GM12878 (cell line): ENCODE measurements around the gene HCFC1. TPM values are rescaled to one million over a fixed set of nuclear protein-coding genes. Genes with fewer than 3 reads are reported as not detected.

Experiments used
- microRNA counts: library from miRNA; unstranded; fragments of <30 nt; microRNA quantifications from one replicate; lab custom pipeline; 2016
- microRNA-seq: library from miRNA; unstranded; fragments of <30 nt; microRNA quantifications from one replicate; pipeline ENCODE4, GENCODE V29; 2018
- polyA plus RNA-seq, 11 experiments: library from polyadenylated mRNA; depleted of rRNA in 4 of 11; unstranded in 6 of 11; stranded (reverse) in 5 of 11; fragments of >200 nt; fragmentation: Nextera tagmentation in 4 of 11; fragmentation: Illumina TruSeq in 1 of 11; extraction: Ambion mirVana in 4 of 11; extraction: Trizol in 1 of 11; gene quantifications; 1 replicate in 1 of 11; 2 replicates in 10 of 11; pipeline versions ENCODE4 v1.2.1 to v1.2.3, GENCODE V29; 2011 to 2016; ENCODE audit warnings: inconsistent platforms in 2 of 11, missing spikeins in 2 of 11, low read depth in 1 of 11
- small RNA-seq: library from RNA; depleted of rRNA; stranded (forward); fragments of <200 nt; gene quantifications from one replicate; pipeline ENCODE3, GENCODE V24; 2014
- total RNA-seq, 4 experiments: library from RNA; depleted of rRNA in 3 of 4; stranded (reverse); fragments of >200 nt in 3 of 4; fragmentation: Illumina TruSeq in 1 of 4; extraction: Trizol in 1 of 4; gene quantifications; 2 replicates each; pipeline versions ENCODE4 v1.2.1 to v1.2.3, GENCODE V29; 2013 to 2021

HCFC1 gene
- total and polyA plus RNA-seq, 10 of the 15 experiments (the other 5 are each of a cell fraction or from before 2014, with no cell fraction given), result 3.9 to 92.7 (median 23.5) TPM

MicroRNA genes within 50 kb of the gene (microRNA counts, 767-probe panel; counts per million panel counts)
- 55.3 counts per million for microRNA hsa-miR-718 (lab: Ali Mortazavi, UCI)

Small RNA genes within 50 kb of the gene (microRNA-seq; reads per million reads assigned to microRNA genes)
- not detected for gene MIR3202-1
- gene MIR3202-2, result not detected
- not detected for gene MIR718

Small RNA genes within 50 kb of the gene (small RNA-seq; reads per million reads assigned to genes)
- 0.78 reads per million, percentile 23 among the genes with 10 or more reads in this experiment for gene MIR3202-1

Other genes starting within 250 kb of the HCFC1 start
Only the 7 nearest of the 18 such genes appear.
- gene L1CAM, start 85.6 kb downstream of the HCFC1 start, total RNA-seq (2014; rRNA removed), result not detected in 2 replicates
- gene L1CAM, start 85.6 kb downstream of the HCFC1 start, total RNA-seq (2014; rRNA removed; fragmentation: Illumina TruSeq; extraction: Trizol), result not detected in 2 replicates
- gene L1CAM, start 85.6 kb downstream of the HCFC1 start, total RNA-seq (2021), result 0.24 and 0.64 TPM in 2 replicates
- 0.12 and 0.22 TPM in 2 replicates for gene L1CAM, start 85.6 kb downstream of the HCFC1 start, polyA plus RNA-seq (2011; rRNA removed)
- gene L1CAM, start 85.6 kb downstream of the HCFC1 start, polyA plus RNA-seq (2014; fragmentation: Illumina TruSeq; extraction: Trizol), result not detected in 2 replicates
- gene L1CAM, start 85.6 kb downstream of the HCFC1 start, polyA plus RNA-seq (2014; fragmentation: Nextera tagmentation; extraction: Ambion mirVana), result not detected
- 0.01 TPM in 1 of 2 replicates, not detected in the other for gene L1CAM, start 85.6 kb downstream of the HCFC1 start, polyA plus RNA-seq (2014; rRNA removed)
- gene L1CAM, start 85.6 kb downstream of the HCFC1 start, polyA plus RNA-seq (2016; fragmentation: Nextera tagmentation; extraction: Ambion mirVana), result under 1 TPM; 0.05 to 0.09 TPM
- gene AVPR2, start 67.1 kb downstream of the HCFC1 start, total RNA-seq (2014; rRNA removed), result not detected in 2 replicates
- not detected in 2 replicates for gene AVPR2, start 67.1 kb downstream of the HCFC1 start, total RNA-seq (2014; rRNA removed; fragmentation: Illumina TruSeq; extraction: Trizol)
- not detected in 2 replicates for gene AVPR2, start 67.1 kb downstream of the HCFC1 start, total RNA-seq (2021)
- gene AVPR2, start 67.1 kb downstream of the HCFC1 start, polyA plus RNA-seq (2011; rRNA removed), result not detected in 2 replicates
- gene AVPR2, start 67.1 kb downstream of the HCFC1 start, polyA plus RNA-seq (2014; fragmentation: Illumina TruSeq; extraction: Trizol), result not detected in 2 replicates
- gene AVPR2, start 67.1 kb downstream of the HCFC1 start, polyA plus RNA-seq (2014; fragmentation: Nextera tagmentation; extraction: Ambion mirVana), result not detected
- not detected in 2 replicates for gene AVPR2, start 67.1 kb downstream of the HCFC1 start, polyA plus RNA-seq (2014; rRNA removed)
- gene AVPR2, start 67.1 kb downstream of the HCFC1 start, polyA plus RNA-seq (2016; fragmentation: Nextera tagmentation; extraction: Ambion mirVana), result under 1 TPM; 0.12 to 0.37 TPM
- gene ARHGAP4, start 45.6 kb downstream of the HCFC1 start, total RNA-seq (2014; rRNA removed), result 77.1 and 92.8 TPM in 2 replicates
- 19.0 and 19.5 TPM in 2 replicates for gene ARHGAP4, start 45.6 kb downstream of the HCFC1 start, total RNA-seq (2014; rRNA removed; fragmentation: Illumina TruSeq; extraction: Trizol)
- gene ARHGAP4, start 45.6 kb downstream of the HCFC1 start, total RNA-seq (2021), result 112 and 120 TPM in 2 replicates
- 8.5 and 22.0 TPM in 2 replicates for gene ARHGAP4, start 45.6 kb downstream of the HCFC1 start, polyA plus RNA-seq (2011; rRNA removed)
- gene ARHGAP4, start 45.6 kb downstream of the HCFC1 start, polyA plus RNA-seq (2014; fragmentation: Illumina TruSeq; extraction: Trizol), result 2.2 and 14.6 TPM in 2 replicates
- gene ARHGAP4, start 45.6 kb downstream of the HCFC1 start, polyA plus RNA-seq (2014; fragmentation: Nextera tagmentation; extraction: Ambion mirVana), result 1 to 10 TPM in 1 of 2 experiments, under 1 TPM in 1; 0.71 to 6.0 TPM
- 102 and 116 TPM in 2 replicates for gene ARHGAP4, start 45.6 kb downstream of the HCFC1 start, polyA plus RNA-seq (2014; rRNA removed)
- 10 to 100 TPM; 66.6 to 81.6 TPM for gene ARHGAP4, start 45.6 kb downstream of the HCFC1 start, polyA plus RNA-seq (2016; fragmentation: Nextera tagmentation; extraction: Ambion mirVana)
- gene NAA10, start 36.8 kb downstream of the HCFC1 start, total RNA-seq (2014; rRNA removed), result 82.6 and 100 TPM in 2 replicates
- 59.6 and 69.5 TPM in 2 replicates for gene NAA10, start 36.8 kb downstream of the HCFC1 start, total RNA-seq (2014; rRNA removed; fragmentation: Illumina TruSeq; extraction: Trizol)
- 113 and 123 TPM in 2 replicates for gene NAA10, start 36.8 kb downstream of the HCFC1 start, total RNA-seq (2021)
- 25.4 and 45.1 TPM in 2 replicates for gene NAA10, start 36.8 kb downstream of the HCFC1 start, polyA plus RNA-seq (2011; rRNA removed)
- 88.7 and 97.7 TPM in 2 replicates for gene NAA10, start 36.8 kb downstream of the HCFC1 start, polyA plus RNA-seq (2014; fragmentation: Illumina TruSeq; extraction: Trizol)
- gene NAA10, start 36.8 kb downstream of the HCFC1 start, polyA plus RNA-seq (2014; fragmentation: Nextera tagmentation; extraction: Ambion mirVana), result 10 to 100 TPM in 1 of 2 experiments, 1 to 10 TPM in 1; 7.9 to 26.6 TPM
- 158 TPM in 2 replicates for gene NAA10, start 36.8 kb downstream of the HCFC1 start, polyA plus RNA-seq (2014; rRNA removed)
- 100 to 1,000 TPM; 209 to 212 TPM for gene NAA10, start 36.8 kb downstream of the HCFC1 start, polyA plus RNA-seq (2016; fragmentation: Nextera tagmentation; extraction: Ambion mirVana)
- 2.1 and 2.2 TPM in 2 replicates for gene RENBP, start 27.2 kb downstream of the HCFC1 start, total RNA-seq (2014; rRNA removed)
- gene RENBP, start 27.2 kb downstream of the HCFC1 start, total RNA-seq (2014; rRNA removed; fragmentation: Illumina TruSeq; extraction: Trizol), result 1.6 and 1.8 TPM in 2 replicates
- gene RENBP, start 27.2 kb downstream of the HCFC1 start, total RNA-seq (2021), result 4.9 and 6.8 TPM in 2 replicates
- 1.1 and 1.6 TPM in 2 replicates for gene RENBP, start 27.2 kb downstream of the HCFC1 start, polyA plus RNA-seq (2011; rRNA removed)
- gene RENBP, start 27.2 kb downstream of the HCFC1 start, polyA plus RNA-seq (2014; fragmentation: Illumina TruSeq; extraction: Trizol), result 0.19 and 1.3 TPM in 2 replicates
- gene RENBP, start 27.2 kb downstream of the HCFC1 start, polyA plus RNA-seq (2014; fragmentation: Nextera tagmentation; extraction: Ambion mirVana), result not detected
- 4.0 and 4.5 TPM in 2 replicates for gene RENBP, start 27.2 kb downstream of the HCFC1 start, polyA plus RNA-seq (2014; rRNA removed)
- gene RENBP, start 27.2 kb downstream of the HCFC1 start, polyA plus RNA-seq (2016; fragmentation: Nextera tagmentation; extraction: Ambion mirVana), result under 1 TPM in 1 of 2 experiments, not detected in 1; 0.36 TPM
- 5.0 and 8.5 TPM in 2 replicates for gene TMEM187, start 936 bp upstream of the HCFC1 start, total RNA-seq (2014; rRNA removed)
- gene TMEM187, start 936 bp upstream of the HCFC1 start, total RNA-seq (2014; rRNA removed; fragmentation: Illumina TruSeq; extraction: Trizol), result 1.6 and 1.7 TPM in 2 replicates
- 6.1 and 6.3 TPM in 2 replicates for gene TMEM187, start 936 bp upstream of the HCFC1 start, total RNA-seq (2021)
- 3.0 and 4.2 TPM in 2 replicates for gene TMEM187, start 936 bp upstream of the HCFC1 start, polyA plus RNA-seq (2011; rRNA removed)
- 0.36 and 0.88 TPM in 2 replicates for gene TMEM187, start 936 bp upstream of the HCFC1 start, polyA plus RNA-seq (2014; fragmentation: Illumina TruSeq; extraction: Trizol)
- gene TMEM187, start 936 bp upstream of the HCFC1 start, polyA plus RNA-seq (2014; fragmentation: Nextera tagmentation; extraction: Ambion mirVana), result under 1 TPM; 0.45 to 0.99 TPM
- gene TMEM187, start 936 bp upstream of the HCFC1 start, polyA plus RNA-seq (2014; rRNA removed), result 5.6 and 7.0 TPM in 2 replicates
- 1 to 10 TPM; 4.0 to 4.8 TPM for gene TMEM187, start 936 bp upstream of the HCFC1 start, polyA plus RNA-seq (2016; fragmentation: Nextera tagmentation; extraction: Ambion mirVana)
- gene IRAK1, start 48.1 kb upstream of the HCFC1 start, total RNA-seq (2014; rRNA removed), result 63.2 and 77.8 TPM in 2 replicates
- gene IRAK1, start 48.1 kb upstream of the HCFC1 start, total RNA-seq (2014; rRNA removed; fragmentation: Illumina TruSeq; extraction: Trizol), result 37.6 and 42.3 TPM in 2 replicates
- gene IRAK1, start 48.1 kb upstream of the HCFC1 start, total RNA-seq (2021), result 106 and 136 TPM in 2 replicates
- 19.0 and 27.8 TPM in 2 replicates for gene IRAK1, start 48.1 kb upstream of the HCFC1 start, polyA plus RNA-seq (2011; rRNA removed)
- 9.4 and 32.7 TPM in 2 replicates for gene IRAK1, start 48.1 kb upstream of the HCFC1 start, polyA plus RNA-seq (2014; fragmentation: Illumina TruSeq; extraction: Trizol)
- gene IRAK1, start 48.1 kb upstream of the HCFC1 start, polyA plus RNA-seq (2014; fragmentation: Nextera tagmentation; extraction: Ambion mirVana), result 10 to 100 TPM in 1 of 2 experiments, 1 to 10 TPM in 1; 4.2 to 15.1 TPM
- 89.9 and 107 TPM in 2 replicates for gene IRAK1, start 48.1 kb upstream of the HCFC1 start, polyA plus RNA-seq (2014; rRNA removed)
- 10 to 100 TPM; 36.8 to 82.4 TPM for gene IRAK1, start 48.1 kb upstream of the HCFC1 start, polyA plus RNA-seq (2016; fragmentation: Nextera tagmentation; extraction: Ambion mirVana)